ENCODE data around the gene EIF5. TPM values are rescaled to one million over a fixed set of nuclear protein-coding genes. Genes with fewer than 3 reads are reported as not detected.

Gene EIF5
- total RNA-seq, 1 experiment from 2014 or later = 238 TPM

DNA sequence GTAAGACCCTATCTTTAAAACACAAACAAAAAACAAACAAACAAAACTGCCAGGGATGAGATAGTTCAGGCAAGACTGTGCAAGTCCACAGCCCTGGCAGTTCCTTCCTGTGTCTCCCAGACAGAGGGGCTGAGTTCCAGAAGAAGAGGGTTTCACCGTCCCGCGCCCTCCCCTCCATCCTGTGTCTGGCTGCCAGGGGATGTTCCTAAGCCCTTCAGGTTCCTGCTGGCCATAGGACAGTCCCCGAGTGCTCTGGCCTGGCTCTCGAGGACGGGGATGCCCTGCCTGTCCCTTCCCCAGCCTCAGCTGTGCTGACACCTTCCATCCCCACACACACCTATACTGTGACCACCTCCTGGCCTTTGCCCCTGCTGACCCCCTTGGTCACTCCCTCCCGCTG, 40.6 kb upstream of the EIF5 start:
- no peaks in the 10 kb centered on the region for H3K27me3 ChIP-seq (ENCODE audit: insufficient read depth, low read length)
- H3K27ac ChIP-seq (ENCODE audit: low read depth, low read length) = no peak overlapping the region
- POLR2A ChIA-PET = no interaction called here
- H3K9me3 ChIP-seq (ENCODE audit: control insufficient read depth in 1 of 2, insufficient read depth in 1 of 2, low read depth in 1 of 2, low read length in 2 of 2) = no peaks in the 10 kb centered on the region
- no TSS peak for BruUV-seq (replicated peaks)
- no peaks in the 10 kb centered on the region for H4K20me1 ChIP-seq (ENCODE audit: insufficient read depth)
- RAD21 ChIA-PET (ENCODE audit: low non-redundant PET in 1 of 2, low total read pairs in 2 of 2, uncharacterized antibody in 2 of 2, unreplicated experiment in 2 of 2) = no interaction called here
- peaks cover 0 to 11% of the 10 kb centered on the region in 2 experiments; a peak in 2 of 4 replicates for H3K4me1 ChIP-seq (ENCODE audit: control insufficient read depth in 1 of 2, insufficient read depth in 2 of 2, low read length in 2 of 2)
- CTCF ChIA-PET = interaction anchor here (2.4 kb wide), 1 partner anchor 188 kb away, joined by 13 read pairs; no protein-coding TSS in a partner anchor
- H3K4me2 ChIP-seq (ENCODE audit: low read length) = no peak overlapping the region
- ATAC-seq (no peak), DNase-seq (ENCODE audit: low read depth, low spot score) (no peak)
- no peak overlapping the region for H3K4me3 ChIP-seq (replicated peaks in 1 of 2; ENCODE audit: low read depth in 1 of 2, low read length in 2 of 2)
- intact Hi-C loops (cut with micrococcal nuclease) = loop anchor here (1.0 to 2.0 kb wide), 2 partner anchors 215 to 321 kb away; no protein-coding TSS in a partner anchor
- no peak for TF ChIP-seq TCF7L2 (IDR thresholded peaks at IDR 0.05; ENCODE audit: borderline replicate concordance, extremely low read depth, insufficient read depth, insufficient read length)
- TF ChIP-seq EZH2 (IDR thresholded peaks at IDR 0.05) = no peak
- no peak for TF ChIP-seq POLR2AphosphoS5 (IDR thresholded peaks at IDR 0.05; ENCODE audit: low read depth, low read length)
- TF ChIP-seq YY1 (IDR thresholded peaks at IDR 0.05; ENCODE audit: extremely low read depth, insufficient replicate concordance, low read depth, low read length) = no peak
- TF ChIP-seq RAD21 (IDR thresholded peaks at IDR 0.05; ENCODE audit: low read depth) = no peak
- no peak for TF ChIP-seq ZNF274 (IDR thresholded peaks at IDR 0.05; ENCODE audit: low read depth, low read length)
- no peak for TF ChIP-seq JUND (IDR thresholded peaks at IDR 0.05)
- TF ChIP-seq POLR2A (IDR thresholded peaks at IDR 0.05; ENCODE audit: borderline replicate concordance, extremely low read depth, insufficient read depth, insufficient read length) = no peak
- TF ChIP-seq, protein P1, sequence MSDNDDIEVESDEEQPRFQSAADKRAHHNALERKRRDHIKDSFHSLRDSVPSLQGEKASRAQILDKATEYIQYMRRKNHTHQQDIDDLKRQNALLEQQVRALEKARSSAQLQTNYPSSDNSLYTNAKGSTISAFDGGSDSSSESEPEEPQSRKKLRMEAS (IDR thresholded peaks at IDR 0.05) = no peak
- no peak for TF ChIP-seq ZFX (IDR thresholded peaks at IDR 0.05)
- TF ChIP-seq, protein P2, sequence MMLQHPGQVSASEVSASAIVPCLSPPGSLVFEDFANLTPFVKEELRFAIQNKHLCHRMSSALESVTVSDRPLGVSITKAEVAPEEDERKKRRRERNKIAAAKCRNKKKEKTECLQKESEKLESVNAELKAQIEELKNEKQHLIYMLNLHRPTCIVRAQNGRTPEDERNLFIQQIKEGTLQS (IDR thresholded peaks at IDR 0.05) = no peak
- TF ChIP-seq EZH2phosphoT487 (IDR thresholded peaks at IDR 0.05; ENCODE audit: borderline replicate concordance) = no peak
- TF ChIP-seq, protein P3, sequence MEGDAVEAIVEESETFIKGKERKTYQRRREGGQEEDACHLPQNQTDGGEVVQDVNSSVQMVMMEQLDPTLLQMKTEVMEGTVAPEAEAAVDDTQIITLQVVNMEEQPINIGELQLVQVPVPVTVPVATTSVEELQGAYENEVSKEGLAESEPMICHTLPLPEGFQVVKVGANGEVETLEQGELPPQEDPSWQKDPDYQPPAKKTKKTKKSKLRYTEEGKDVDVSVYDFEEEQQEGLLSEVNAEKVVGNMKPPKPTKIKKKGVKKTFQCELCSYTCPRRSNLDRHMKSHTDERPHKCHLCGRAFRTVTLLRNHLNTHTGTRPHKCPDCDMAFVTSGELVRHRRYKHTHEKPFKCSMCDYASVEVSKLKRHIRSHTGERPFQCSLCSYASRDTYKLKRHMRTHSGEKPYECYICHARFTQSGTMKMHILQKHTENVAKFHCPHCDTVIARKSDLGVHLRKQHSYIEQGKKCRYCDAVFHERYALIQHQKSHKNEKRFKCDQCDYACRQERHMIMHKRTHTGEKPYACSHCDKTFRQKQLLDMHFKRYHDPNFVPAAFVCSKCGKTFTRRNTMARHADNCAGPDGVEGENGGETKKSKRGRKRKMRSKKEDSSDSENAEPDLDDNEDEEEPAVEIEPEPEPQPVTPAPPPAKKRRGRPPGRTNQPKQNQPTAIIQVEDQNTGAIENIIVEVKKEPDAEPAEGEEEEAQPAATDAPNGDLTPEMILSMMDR (IDR thresholded peaks at IDR 0.05 in 2 of 3, conservative IDR thresholded peaks at IDR 0.05 in 1 of 3; ENCODE audit: borderline replicate concordance in 1 of 3, insufficient read depth in 1 of 3, low read depth in 2 of 3, low read length in 2 of 3) = no peak
- no peaks in the 10 kb centered on the region for H3K36me3 ChIP-seq (ENCODE audit: control insufficient read depth in 1 of 2, insufficient read depth in 2 of 2, low read length in 2 of 2)
- H2AFZ ChIP-seq (ENCODE audit: low read depth, low read length, poor library complexity, severe bottlenecking) = no peak overlapping the region
- H3K79me2 ChIP-seq (ENCODE audit: insufficient read depth, low read length) = no peaks in the 10 kb centered on the region
- no peaks in the 10 kb centered on the region for H3K9me2 ChIP-seq (ENCODE audit: insufficient read depth)
- H3K9ac ChIP-seq (ENCODE audit: low read length) = no peak overlapping the region

Measured in HCT116 (cell line).